T-helper 1 cell treated with Interleukin-12 subunit alpha and Interleukin-12 subunit beta and Interleukin-4 antibody, amounts not matched to agents 30 μg/mL and 1 μg/mL, for 36 hours (primary cell): ENCODE data around the gene LZTFL1.

Source experiments
- H3K27ac Mint-ChIP-seq: one replicate; pipeline ENCODE4 v1.8.0; 2021; ENCODE audit warnings: mild to moderate bottlenecking, mixed read lengths
- H3K27me3 Mint-ChIP-seq: one replicate; pipeline ENCODE4 v1.8.0; 2021; ENCODE audit warnings: low read depth, mixed read lengths
- H3K36me3 Mint-ChIP-seq: one replicate; pipeline ENCODE4 v1.8.0; 2021; ENCODE audit warnings: low read depth, mixed read lengths
- H3K4me1 Mint-ChIP-seq: one replicate; pipeline ENCODE4 v1.8.0; 2021; ENCODE audit warnings: low read depth, mixed read lengths
- H3K4me3 Mint-ChIP-seq: one replicate; pipeline ENCODE4 v1.8.0; 2021; ENCODE audit warnings: mild to moderate bottlenecking, moderate library complexity, mixed read lengths
- H3K9me3 Mint-ChIP-seq: one replicate; pipeline ENCODE4 v1.8.0; 2021; ENCODE audit warnings: mixed read lengths

Gene LZTFL1

GRCh38 chr3:45841757-45842491, at the start of gene LZTFL1:
TSS of gene LZTFL1 (minus strand) at chr3:45842119. CDS start at chr3:45841991, 128 bp downstream.
- H3K9me3 Mint-ChIP-seq = no peaks in the 10 kb centered on the region
- H3K27me3 Mint-ChIP-seq = peaks cover 71% of the 10 kb centered on the region
- peak within 1 kb of the TSS; percentile 91 for H3K4me3 Mint-ChIP-seq
- H3K4me1 Mint-ChIP-seq = peaks cover 22% of the 10 kb centered on the region
- peak within 1 kb of the TSS; percentile 72 for H3K27ac Mint-ChIP-seq
- peaks cover 4% of the 10 kb centered on the region for H3K36me3 Mint-ChIP-seq

GRCh38 chr3:45890405-45890804, 48.5 kb upstream of the LZTFL1 start:
- peaks cover 4% of the 10 kb centered on the region for H3K36me3 Mint-ChIP-seq
- H3K4me1 Mint-ChIP-seq = peaks cover 6% of the 10 kb centered on the region
- no peaks in the 10 kb centered on the region for H3K9me3 Mint-ChIP-seq
- peaks cover 61% of the 10 kb centered on the region for H3K27me3 Mint-ChIP-seq
- no peak overlapping the region for H3K4me3 Mint-ChIP-seq
- H3K27ac Mint-ChIP-seq = no peak overlapping the region

GRCh38 chr3:45889337-45889736, 47.4 kb upstream of the LZTFL1 start:
- H3K4me1 Mint-ChIP-seq = peaks cover 10% of the 10 kb centered on the region
- no peak overlapping the region for H3K27ac Mint-ChIP-seq
- peaks cover 4% of the 10 kb centered on the region for H3K36me3 Mint-ChIP-seq
- H3K4me3 Mint-ChIP-seq = no peak overlapping the region
- H3K27me3 Mint-ChIP-seq = peaks cover 65% of the 10 kb centered on the region
- H3K9me3 Mint-ChIP-seq = no peaks in the 10 kb centered on the region

GRCh38 chr3:45887759-45888511, 46.0 kb upstream of the LZTFL1 start:
- peaks cover 4% of the 10 kb centered on the region for H3K36me3 Mint-ChIP-seq
- H3K27me3 Mint-ChIP-seq = peaks cover 67% of the 10 kb centered on the region
- H3K4me3 Mint-ChIP-seq = no peak overlapping the region
- H3K9me3 Mint-ChIP-seq = no peaks in the 10 kb centered on the region
- H3K27ac Mint-ChIP-seq = no peak overlapping the region
- H3K4me1 Mint-ChIP-seq = peaks cover 10% of the 10 kb centered on the region

GRCh38 chr3:45887285-45887684, 45.4 kb upstream of the LZTFL1 start:
- H3K27ac Mint-ChIP-seq = no peak overlapping the region
- H3K27me3 Mint-ChIP-seq = peaks cover 61% of the 10 kb centered on the region
- no peaks in the 10 kb centered on the region for H3K9me3 Mint-ChIP-seq
- no peak overlapping the region for H3K4me3 Mint-ChIP-seq
- H3K36me3 Mint-ChIP-seq = peaks cover 4% of the 10 kb centered on the region
- peaks cover 6% of the 10 kb centered on the region for H3K4me1 Mint-ChIP-seq

GRCh38 chr3:45885979-45886705, 44.2 kb upstream of the LZTFL1 start, which contains the start of gene CCR9:
TSS of gene CCR9 (plus strand) at chr3:45886543. CDS start at chr3:45894934, 8,391 bp downstream.
- H3K9me3 Mint-ChIP-seq = no peaks in the 10 kb centered on the region
- peaks cover 54% of the 10 kb centered on the region for H3K27me3 Mint-ChIP-seq
- H3K36me3 Mint-ChIP-seq = no peaks in the 10 kb centered on the region
- no peak within 1 kb of the TSS for H3K27ac Mint-ChIP-seq
- H3K4me3 Mint-ChIP-seq = no peak within 1 kb of the TSS
- peaks cover 10% of the 10 kb centered on the region for H3K4me1 Mint-ChIP-seq

- H3K36me3 Mint-ChIP-seq = no peaks in the 10 kb centered on the region
- no peak overlapping the region for H3K4me3 Mint-ChIP-seq
- peaks cover 15% of the 10 kb centered on the region for H3K4me1 Mint-ChIP-seq
- no peak overlapping the region for H3K27ac Mint-ChIP-seq
- H3K27me3 Mint-ChIP-seq = peaks cover 48% of the 10 kb centered on the region
- no peaks in the 10 kb centered on the region for H3K9me3 Mint-ChIP-seq
Measured at GRCh38 chr3:45884368-45885201, 42.7 kb upstream of the LZTFL1 start.

- Mint-ChIP-seq H3K36me3 (no peaks in the 10 kb centered on the region), H3K27ac (peak overlapping the region; percentile 22), H3K4me3 (no peak overlapping the region), H3K9me3 (no peaks in the 10 kb centered on the region), H3K27me3 (peaks cover 55% of the 10 kb centered on the region), H3K4me1 (peaks cover 15% of the 10 kb centered on the region)
Measured at GRCh38 chr3:45881078-45882022, 39.4 kb upstream of the LZTFL1 start.

- H3K9me3 Mint-ChIP-seq = no peaks in the 10 kb centered on the region
- H3K27me3 Mint-ChIP-seq = peaks cover 54% of the 10 kb centered on the region
- H3K4me3 Mint-ChIP-seq = no peak overlapping the region
- no peak overlapping the region for H3K27ac Mint-ChIP-seq
- peaks cover 15% of the 10 kb centered on the region for H3K4me1 Mint-ChIP-seq
- H3K36me3 Mint-ChIP-seq = no peaks in the 10 kb centered on the region
Measured at GRCh38 chr3:45880725-45881077, 38.8 kb upstream of the LZTFL1 start.

GRCh38 chr3:45878124-45878523, 36.2 kb upstream of the LZTFL1 start:
- Mint-ChIP-seq H3K4me1 (peaks cover 11% of the 10 kb centered on the region), H3K9me3 (peaks cover 6% of the 10 kb centered on the region), H3K27me3 (peaks cover 54% of the 10 kb centered on the region), H3K36me3 (no peaks in the 10 kb centered on the region), H3K27ac (no peak overlapping the region), H3K4me3 (no peak overlapping the region)

GRCh38 chr3:45874677-45875346, 32.9 kb upstream of the LZTFL1 start:
- no peaks in the 10 kb centered on the region for H3K36me3 Mint-ChIP-seq
- no peak overlapping the region for H3K27ac Mint-ChIP-seq
- H3K9me3 Mint-ChIP-seq = peaks cover 6% of the 10 kb centered on the region
- H3K4me1 Mint-ChIP-seq = peaks cover 8% of the 10 kb centered on the region
- H3K4me3 Mint-ChIP-seq = no peak overlapping the region
- peaks cover 70% of the 10 kb centered on the region for H3K27me3 Mint-ChIP-seq

GRCh38 chr3:45873638-45874037, 31.7 kb upstream of the LZTFL1 start:
- Mint-ChIP-seq H3K4me3 (no peak overlapping the region), H3K36me3 (no peaks in the 10 kb centered on the region), H3K27ac (no peak overlapping the region), H3K4me1 (peaks cover 11% of the 10 kb centered on the region), H3K27me3 (peaks cover 73% of the 10 kb centered on the region), H3K9me3 (peaks cover 6% of the 10 kb centered on the region)

- H3K9me3 Mint-ChIP-seq = peaks cover 6% of the 10 kb centered on the region
Measured at GRCh38 chr3:45873036-45873435, 31.1 kb upstream of the LZTFL1 start.

More at GRCh38 chr3:45873036-45873435, 31.1 kb upstream of the LZTFL1 start:
- Mint-ChIP-seq H3K4me1 (peaks cover 13% of the 10 kb centered on the region), H3K27ac (no peak overlapping the region), H3K4me3 (no peak overlapping the region), H3K36me3 (no peaks in the 10 kb centered on the region), H3K27me3 (peaks cover 72% of the 10 kb centered on the region)
